Left renal pelvis (tissue), 4 donors: Measurements from ENCODE around the gene IKZF3. TPM values are rescaled to one million over a fixed set of nuclear protein-coding genes. Genes with fewer than 3 reads are reported as not detected.
"Not testable (repeated sequence)": the region's sequence is repeated elsewhere in the genome, so short reads cannot be mapped to it uniquely, and the experiment has no call there.

Experiments used
- DNase-seq, 4 donors: peaks; one replicate each; pipeline ENCODE4 v3.0.0-alpha.2; 2013; ENCODE audit warnings: low read depth in 4 of 4, low spot score in 3 of 4
- polyA plus RNA-seq, 4 donors: library from polyadenylated mRNA; unstranded; fragments of 120-200 nt; gene quantifications; one replicate each; pipeline ENCODE4 v1.2.1, GENCODE V29; 2013; ENCODE audit not compliant: insufficient read length in 4 of 4

Gene IKZF3
- polyA plus RNA-seq, 4 donors: 0.23 to 0.35 (median 0.30) TPM

- DNase-seq: no peak
Measured at GRCh38 chr17:39787041-39787440, 77.1 kb downstream of the IKZF3 start.

DNA sequence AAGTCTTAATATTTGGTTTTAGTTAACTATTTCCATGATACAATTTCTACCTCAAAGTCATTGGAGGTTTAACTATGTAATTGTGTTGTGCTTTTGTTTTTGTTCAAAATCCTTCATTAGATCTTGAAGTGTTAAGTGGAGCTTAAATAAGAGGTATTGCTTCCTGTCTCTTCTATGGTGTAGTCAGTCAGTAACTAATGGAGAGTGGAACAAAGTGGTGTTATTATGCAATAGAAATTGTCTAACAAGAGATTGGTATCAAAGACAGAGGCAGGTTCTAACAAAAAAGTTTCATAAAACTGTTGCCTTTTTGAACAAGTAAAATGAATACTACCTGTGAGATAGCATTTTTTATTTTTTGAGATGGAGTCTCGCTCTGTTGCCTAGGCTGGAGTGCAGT, 81.1 kb downstream of the IKZF3 start:
- DNase-seq: no peak

DNA sequence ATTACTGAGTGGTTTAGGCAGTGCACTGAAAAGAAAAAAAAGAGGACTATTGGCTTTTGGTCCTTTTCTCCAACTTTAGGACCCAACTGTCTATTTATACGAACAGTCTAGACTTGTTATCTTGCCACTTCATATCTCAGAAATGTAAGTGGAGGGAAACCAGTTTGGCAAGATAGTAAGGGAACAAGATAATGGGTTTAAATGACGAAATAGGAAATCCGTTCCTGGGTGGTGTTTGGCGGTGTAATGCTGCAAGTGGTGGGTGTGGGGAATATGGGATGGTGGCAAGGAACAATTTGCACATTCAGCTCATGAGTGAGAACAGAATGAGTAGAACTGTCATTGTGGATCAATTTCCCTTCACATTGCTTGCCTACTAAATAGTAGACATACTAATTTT, 81.6 kb downstream of the IKZF3 start:
- DNase-seq: no peak

GRCh38 chr17:39781861-39782213, 82.3 kb downstream of the IKZF3 start:
- DNase-seq: no peak

- DNase-seq: no peak
Measured at GRCh38 chr17:39781031-39781860, 82.9 kb downstream of the IKZF3 start.

DNA sequence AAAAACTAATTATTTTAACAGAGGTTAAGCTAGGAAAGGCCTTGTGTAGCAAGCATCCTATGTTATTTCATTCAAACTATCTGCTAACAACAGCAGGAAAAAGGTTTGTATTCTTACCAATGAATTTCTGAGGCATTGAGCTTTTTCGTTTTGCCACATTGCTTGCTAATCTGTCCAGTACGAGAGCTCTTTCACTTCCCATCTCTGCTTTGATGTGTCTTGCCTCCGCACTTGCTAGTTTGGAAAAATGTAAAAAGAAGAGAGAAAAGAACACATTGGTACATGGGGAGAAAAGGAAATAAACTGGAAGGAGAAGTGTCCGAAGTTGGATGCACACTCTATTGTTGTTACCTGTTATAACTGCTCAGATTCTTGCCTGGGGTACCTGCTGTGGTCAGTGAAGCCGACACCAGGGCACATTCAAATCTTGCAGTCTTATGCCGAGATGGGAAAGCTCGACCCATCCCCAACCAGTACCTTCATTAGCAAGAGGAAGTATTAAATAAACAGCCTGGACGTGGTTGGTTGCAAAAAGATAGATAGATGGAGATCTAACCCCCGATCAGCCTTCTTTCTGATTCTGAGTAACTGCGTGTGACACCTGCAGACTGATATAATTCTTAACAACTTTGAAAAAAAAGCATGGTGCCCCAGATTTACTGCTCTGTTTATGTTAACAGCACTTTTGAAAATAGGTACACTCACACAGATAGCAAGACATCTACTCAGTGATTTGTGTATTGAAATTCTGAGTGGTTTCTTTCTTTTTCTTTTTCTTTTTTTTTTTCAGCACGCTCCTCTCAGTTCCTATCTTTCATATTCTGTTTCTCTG, 86.4 kb downstream of the IKZF3 start:
- DNase-seq: no peak

GRCh38 chr17:39776252-39776651, 87.9 kb downstream of the IKZF3 start:
- no peak for DNase-seq

DNA sequence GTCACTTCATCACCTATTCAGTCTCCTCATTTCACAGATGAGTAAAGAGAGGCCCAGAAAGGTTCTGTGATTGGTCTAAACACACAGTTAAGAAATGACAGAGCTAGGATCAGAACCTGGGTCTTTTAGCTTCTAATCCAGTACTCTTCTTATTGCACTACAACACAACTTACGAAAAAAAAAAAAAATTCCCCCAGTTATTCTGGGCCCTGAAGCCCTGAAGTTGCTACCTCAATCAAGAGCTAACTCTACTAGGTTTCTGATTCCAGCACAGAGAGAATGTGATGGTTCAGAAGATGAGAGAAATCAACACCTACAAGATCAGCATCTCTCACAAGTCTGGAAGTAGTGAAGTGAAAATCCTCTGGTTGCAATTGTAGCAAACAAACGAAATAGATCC, 89.1 kb downstream of the IKZF3 start:
- no peak for DNase-seq

DNA sequence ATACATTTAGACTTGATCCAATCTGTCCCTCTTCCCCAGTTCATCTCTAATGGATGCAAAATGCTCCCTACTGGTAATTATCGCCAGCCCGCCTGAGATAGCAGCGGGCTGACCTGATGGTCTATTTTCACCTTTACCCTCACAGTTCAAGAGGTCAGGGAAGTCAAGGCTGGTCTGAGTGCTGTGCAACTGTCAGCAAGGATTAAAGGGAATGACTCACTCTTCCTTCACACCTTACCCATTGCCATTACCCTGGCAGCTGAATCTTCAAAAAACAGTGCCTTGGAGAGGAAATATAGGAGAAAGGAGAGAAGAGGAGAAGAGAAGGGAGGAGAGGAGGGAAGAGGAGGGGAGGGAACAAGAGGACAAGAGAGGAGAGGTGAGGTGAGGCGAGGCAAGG, 90.1 kb downstream of the IKZF3 start:
- no peak for DNase-seq

- no peak for DNase-seq
Measured at GRCh38 chr17:39772987-39773934, 90.9 kb downstream of the IKZF3 start.

DNA sequence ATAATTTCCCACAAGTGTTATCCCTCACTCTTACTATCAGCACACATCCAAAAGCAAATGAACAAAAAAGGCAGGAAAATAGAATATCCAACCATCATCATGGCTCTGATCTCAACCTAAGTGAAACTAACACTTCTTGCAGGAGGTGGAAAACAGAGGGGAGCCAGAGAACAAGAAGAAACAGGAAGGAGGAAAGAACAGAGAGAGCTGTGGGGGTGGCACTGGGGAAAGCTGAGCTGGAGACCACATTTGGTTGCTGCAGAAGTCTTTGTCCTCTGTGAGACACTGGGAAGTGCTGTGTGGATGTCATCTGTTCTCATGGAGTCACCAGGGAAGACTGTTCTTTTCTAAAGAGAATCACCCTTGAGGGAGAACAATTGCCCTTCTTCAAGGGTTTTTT, 91.7 kb downstream of the IKZF3 start:
- no peak for DNase-seq

DNA sequence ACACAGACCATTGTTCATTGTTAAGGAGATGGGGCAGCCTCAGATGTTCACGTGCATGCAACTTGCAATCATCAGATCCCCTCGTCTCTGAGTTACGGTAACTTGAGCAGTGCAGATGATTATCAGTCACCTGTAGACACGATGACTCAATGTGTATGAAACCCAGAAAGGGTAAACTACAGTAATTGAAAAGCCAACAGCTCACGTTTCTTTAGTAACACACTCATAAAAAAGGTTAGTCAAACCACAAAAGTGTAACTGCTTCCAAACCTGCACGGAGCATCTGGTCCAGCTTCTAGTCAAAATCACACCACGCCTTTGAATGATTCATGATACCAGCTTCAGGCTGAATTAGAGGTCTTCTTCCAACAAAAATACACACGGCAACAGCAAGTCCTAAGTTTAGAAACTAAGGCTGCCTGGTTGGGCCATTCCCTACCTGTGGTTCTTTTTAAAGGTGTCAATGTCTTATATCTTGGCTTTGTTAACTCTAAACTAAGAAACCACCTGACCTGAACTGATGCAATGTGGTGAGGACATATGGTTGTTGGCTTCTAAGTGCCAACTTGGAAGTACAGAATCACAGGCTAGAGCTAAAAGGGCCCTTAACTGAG, 94.0 kb downstream of the IKZF3 start:
- DNase-seq: no peak

DNA sequence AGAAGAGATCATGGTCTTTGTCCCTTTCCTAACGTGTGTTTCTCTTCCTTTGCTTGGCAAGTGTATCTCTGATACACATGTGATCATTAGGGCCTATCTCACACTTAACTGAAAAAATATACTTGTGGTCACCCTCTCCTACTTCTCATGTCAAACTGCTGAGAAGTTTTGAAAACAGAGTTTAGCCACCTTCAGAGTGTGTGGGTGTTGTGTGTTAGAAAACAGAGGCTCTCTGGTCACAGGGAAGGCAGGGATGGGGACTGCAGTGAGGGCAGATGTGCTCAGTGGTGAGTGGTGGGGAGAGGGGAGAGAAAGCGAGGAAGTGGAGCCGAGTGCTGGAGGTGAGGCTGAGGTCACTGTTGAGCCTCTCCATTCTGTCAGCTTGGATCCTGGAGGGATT, 97.0 kb downstream of the IKZF3 start:
- no peak for DNase-seq

DNA sequence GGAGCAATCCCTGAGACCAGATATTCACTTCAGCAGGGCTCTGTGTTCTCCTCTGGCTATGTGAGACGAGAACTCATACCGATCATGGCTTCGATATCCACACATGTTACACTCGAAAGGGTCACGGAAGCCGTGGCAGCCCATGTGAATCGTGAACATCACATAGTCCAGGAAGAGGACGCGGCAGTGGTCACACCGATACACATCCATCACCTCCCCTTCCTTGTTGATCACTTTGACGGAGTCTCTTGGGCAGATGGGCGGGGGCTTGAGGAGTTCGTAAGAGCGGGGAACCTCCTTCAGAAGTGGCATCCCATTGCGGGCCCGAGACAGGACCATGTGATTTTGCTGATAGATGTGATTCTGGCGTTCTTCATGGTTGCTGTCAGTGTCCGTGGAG, 98.3 kb downstream of the IKZF3 start:
- DNase-seq: no peak

- DNase-seq: no peak
Measured at GRCh38 chr17:39765175-39765574, 98.9 kb downstream of the IKZF3 start.

DNA sequence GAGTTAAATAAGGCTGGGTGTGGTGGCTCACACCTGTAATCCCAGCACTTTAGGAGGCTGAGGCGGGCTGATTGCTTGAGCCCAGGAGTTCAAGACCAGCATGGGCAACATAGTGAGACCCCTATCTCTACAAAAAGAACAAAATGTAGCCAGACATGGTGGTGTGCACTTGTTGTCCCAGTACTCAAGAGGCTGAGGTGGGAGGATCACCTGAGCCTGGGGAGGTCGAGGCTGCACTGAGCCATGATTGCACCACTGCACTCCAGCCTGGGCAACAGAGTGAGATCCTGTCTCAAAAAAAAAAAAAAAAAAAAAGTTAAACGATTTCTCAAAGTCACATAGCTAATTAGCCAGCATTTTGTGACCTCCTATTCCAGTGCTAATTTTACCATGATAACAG, 99.9 kb downstream of the IKZF3 start:
- not testable (repeated sequence) for DNase-seq

GRCh38 chr17:39763051-39763820, 100.9 kb downstream of the IKZF3 start:
- DNase-seq: no peak

DNA sequence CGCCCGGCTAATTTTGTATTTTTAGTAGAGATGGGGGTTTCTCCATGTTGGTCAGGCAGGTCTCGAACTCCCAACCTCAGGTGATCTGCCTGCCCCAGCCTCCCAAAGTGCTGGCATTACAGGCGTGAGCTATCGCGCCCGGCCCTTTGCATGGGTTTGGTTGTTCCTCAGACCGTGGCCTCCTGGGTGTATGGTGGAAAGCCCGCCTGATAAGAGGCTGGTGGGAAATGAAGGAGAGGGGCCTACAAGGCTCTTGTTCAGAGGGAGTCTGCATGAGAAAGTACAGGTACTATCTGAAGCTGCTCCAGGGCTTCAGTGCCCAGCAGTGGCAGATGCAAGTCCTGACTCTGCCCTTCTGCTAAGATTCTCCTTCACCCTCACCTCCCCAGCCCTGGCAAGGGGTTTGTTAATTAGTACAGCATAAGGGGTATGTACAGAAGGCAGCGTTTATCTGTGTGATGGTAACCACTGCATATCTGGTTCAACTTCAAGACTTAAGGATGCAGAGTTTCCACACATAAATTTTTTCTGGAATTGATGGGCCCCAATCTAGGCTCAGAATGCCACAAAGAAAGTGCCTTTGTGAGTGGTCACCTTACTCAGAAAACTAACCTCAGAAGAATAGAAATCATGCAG, 102.1 kb downstream of the IKZF3 start:
- DNase-seq: no peak

DNA sequence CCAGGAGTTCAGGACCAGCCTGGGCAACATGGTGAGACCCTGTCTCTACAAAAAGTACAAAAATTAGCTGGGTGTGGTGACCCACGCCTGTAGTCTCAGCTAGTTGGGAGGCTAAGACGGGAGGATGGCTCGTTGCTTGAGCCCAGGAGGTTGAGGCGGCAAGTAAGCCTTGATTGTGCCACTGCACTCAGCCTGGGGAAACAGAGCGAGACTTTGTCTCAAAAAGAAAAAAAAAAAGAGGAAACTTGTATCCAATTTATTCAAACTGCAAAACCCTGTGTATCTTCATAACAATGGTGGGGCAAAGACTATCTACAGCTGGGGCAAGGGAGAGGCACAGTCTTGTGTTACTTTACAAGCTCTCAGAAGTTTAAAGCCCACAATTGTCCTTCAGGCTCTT, 104.9 kb downstream of the IKZF3 start:
- no peak for DNase-seq
